GM12878 (cell line): ENCODE measurements around the gene WBP11. TPM values are rescaled to one million over a fixed set of nuclear protein-coding genes. Genes with fewer than 3 reads are reported as not detected.

Experiments
- HSF1 ChIP-seq: fragments of 150-350 bp; IDR thresholded peaks from 2 replicates; pipeline ENCODE4 v1.6.1; 2014; ENCODE audit warnings: mild to moderate bottlenecking, low read depth, low read length
- PAX8 ChIP-seq: fragments of 450-650 bp; IDR thresholded peaks from 2 replicates; pipeline ENCODE4 v1.6.1; 2017; ENCODE audit warnings: mild to moderate bottlenecking, moderate library complexity
- RAD51 ChIP-seq: fragments of 450-650 bp; IDR thresholded peaks from 2 replicates; pipeline ENCODE4 v1.6.1; 2016; ENCODE audit warnings: moderate library complexity, mild to moderate bottlenecking, inconsistent platforms
- RB1 ChIP-seq: fragments of 450-650 bp; formaldehyde crosslinking; IDR thresholded peaks from 2 replicates; pipeline ENCODE4 v1.6.1; 2017; ENCODE audit warnings: mild to moderate bottlenecking, borderline replicate concordance
- RCOR1 ChIP-seq: conservative IDR thresholded peaks from 2 replicates; pipeline ENCODE4 v1.6.1; 2012; ENCODE audit warnings: low read depth, low read length, improper control_type of control experiment
- SPI1 ChIP-seq: IDR thresholded peaks from 2 replicates; pipeline ENCODE4 v1.6.1; 2011; ENCODE audit warnings: low read depth, mild to moderate bottlenecking, low read length, moderate library complexity, borderline replicate concordance; ENCODE audit not compliant: insufficient read depth
- SRF ChIP-seq, 2 experiments: IDR thresholded peaks; 2 replicates each; pipeline ENCODE4 v1.6.1; 2011; ENCODE audit warnings: low read depth in 2 of 2, low read length in 2 of 2, mild to moderate bottlenecking in 1 of 2, moderate library complexity in 1 of 2
- ZNF217 ChIP-seq: fragments of 450-650 bp; IDR thresholded peaks from 2 replicates; pipeline ENCODE4 v1.6.1; 2017; ENCODE audit warnings: antibody characterized with exemption, mild to moderate bottlenecking
- ZNF687 ChIP-seq: fragments of 450-650 bp; IDR thresholded peaks from 2 replicates; pipeline ENCODE4 v1.6.1; 2017; ENCODE audit warnings: mild to moderate bottlenecking, moderate library complexity
- polyA plus RNA-seq, 11 experiments: library from polyadenylated mRNA; depleted of rRNA in 4 of 11; unstranded in 6 of 11; stranded (reverse) in 5 of 11; fragments of >200 nt; fragmentation: Nextera tagmentation in 4 of 11; fragmentation: Illumina TruSeq in 1 of 11; extraction: Ambion mirVana in 4 of 11; extraction: Trizol in 1 of 11; gene quantifications; 1 replicate in 1 of 11; 2 replicates in 10 of 11; pipeline versions ENCODE4 v1.2.1 to v1.2.3, GENCODE V29; 2011 to 2016; ENCODE audit warnings: inconsistent platforms in 2 of 11, missing spikeins in 2 of 11, low read depth in 1 of 11
- total RNA-seq, 4 experiments: library from RNA; depleted of rRNA in 3 of 4; stranded (reverse); fragments of >200 nt in 3 of 4; fragmentation: Illumina TruSeq in 1 of 4; extraction: Trizol in 1 of 4; gene quantifications; 2 replicates each; pipeline versions ENCODE4 v1.2.1 to v1.2.3, GENCODE V29; 2013 to 2021

WBP11 gene
- total and polyA plus RNA-seq, 10 of the 15 experiments (the other 5 are each of a cell fraction or from before 2014, with no cell fraction given), result 11.5 to 107 (median 29.1) TPM

DNA sequence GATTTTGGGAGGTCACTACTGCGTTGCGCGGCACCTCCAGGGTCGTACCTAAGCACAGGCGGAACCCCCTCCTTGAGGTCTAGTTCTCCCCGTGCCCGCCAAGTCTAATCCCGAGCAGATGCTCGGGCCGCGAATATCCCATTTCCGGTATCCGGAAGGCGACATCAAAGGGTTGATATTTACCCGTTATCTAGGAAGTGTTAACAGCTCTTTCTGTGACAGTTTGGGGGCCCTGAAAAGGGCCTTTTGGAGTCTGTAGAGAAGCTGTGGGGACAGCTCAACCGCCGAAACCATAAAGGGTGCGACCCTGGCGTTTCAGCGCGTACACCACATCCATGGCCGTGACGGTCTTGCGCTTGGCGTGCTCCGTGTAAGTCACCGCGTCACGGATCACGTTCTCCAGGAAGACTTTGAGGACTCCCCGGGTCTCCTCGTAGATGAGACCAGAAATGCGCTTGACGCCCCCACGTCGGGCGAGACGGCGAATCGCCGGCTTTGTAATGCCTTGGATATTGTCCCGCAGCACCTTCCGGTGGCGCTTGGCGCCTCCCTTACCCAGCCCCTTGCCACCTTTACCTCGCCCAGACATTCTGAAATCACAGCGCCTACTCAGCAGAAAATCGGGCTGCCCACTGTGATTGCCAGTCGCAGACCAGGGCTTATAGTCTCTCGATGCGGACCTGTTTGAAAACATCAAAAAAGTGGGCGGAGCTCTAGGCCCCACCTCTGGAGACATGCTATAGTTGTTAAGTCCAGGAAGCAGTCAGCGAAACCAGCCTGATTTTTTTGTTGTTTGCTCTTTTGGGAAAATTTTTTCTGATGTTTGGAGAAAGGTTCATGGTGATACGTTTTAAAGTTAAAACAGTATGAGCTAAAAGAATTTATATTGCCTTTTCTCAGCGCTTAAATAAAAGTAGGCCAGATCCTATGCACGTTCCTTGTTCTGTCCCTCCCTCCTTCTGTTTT, 32.5 kb downstream of the WBP11 start (continued):
- TF ChIP-seq SPI1 (no peak), ZNF687 (peak; percentile 97), SRF (IDR thresholded peaks at IDR 0.05; ENCODE audit: low read depth in 2 of 2, low read length in 2 of 2) (0 out of 4 replicates have a peak, but pooled peaks of 1 of the 2 experiments have one; percentile 7), RAD51 (peak; percentile 17; the same call in 1 of the 2 replicates), ZNF217 (peak; percentile 90), RB1 (no peak; the same call in 1 of the 2 replicates), RCOR1 (0 out of 2 replicates have a peak, but pooled peaks have one; percentile 78), HSF1 (no peak), PAX8 (no peak)
